ENCODE data around the gene DCAF17.
"Not testable (repeated sequence)": the region's sequence is repeated elsewhere in the genome, so short reads cannot be mapped to it uniquely, and the experiment has no call there.

Gene DCAF17

DNA sequence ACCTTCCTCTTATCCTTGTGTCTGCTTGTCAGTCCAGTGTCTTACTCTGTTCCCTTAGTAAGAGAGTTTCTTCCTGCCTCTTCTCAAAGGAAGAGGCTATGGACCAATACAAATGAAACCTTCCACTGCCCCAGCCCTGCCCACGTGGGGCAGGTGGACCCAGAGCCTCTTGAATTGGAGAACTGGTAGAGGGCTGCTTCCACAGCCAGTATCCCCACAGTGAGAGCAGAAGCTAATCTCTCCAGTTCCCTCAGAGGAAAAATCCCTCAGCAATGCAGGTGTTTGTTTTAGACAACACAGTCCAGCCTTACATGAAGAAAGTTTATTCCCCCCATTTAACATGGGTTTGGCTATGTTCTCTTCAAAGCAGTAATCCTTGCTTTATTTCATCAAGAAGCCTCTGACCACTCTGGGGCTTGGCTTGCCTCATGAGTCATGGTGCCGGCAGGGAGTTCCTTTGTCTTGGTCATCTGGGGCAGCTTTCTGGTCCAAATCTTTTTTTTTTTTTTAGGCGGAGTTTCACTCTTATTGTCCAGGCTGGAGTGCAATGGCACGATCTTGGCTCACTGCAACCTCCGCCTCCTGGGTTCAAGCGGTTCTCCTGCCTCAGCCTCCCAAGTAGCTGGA, 81.8 kb downstream of the DCAF17 start:
- DNase-seq = no peak

GRCh38 chr2:171516793-171517192, 82.8 kb downstream of the DCAF17 start:
- no peak for DNase-seq

DNA sequence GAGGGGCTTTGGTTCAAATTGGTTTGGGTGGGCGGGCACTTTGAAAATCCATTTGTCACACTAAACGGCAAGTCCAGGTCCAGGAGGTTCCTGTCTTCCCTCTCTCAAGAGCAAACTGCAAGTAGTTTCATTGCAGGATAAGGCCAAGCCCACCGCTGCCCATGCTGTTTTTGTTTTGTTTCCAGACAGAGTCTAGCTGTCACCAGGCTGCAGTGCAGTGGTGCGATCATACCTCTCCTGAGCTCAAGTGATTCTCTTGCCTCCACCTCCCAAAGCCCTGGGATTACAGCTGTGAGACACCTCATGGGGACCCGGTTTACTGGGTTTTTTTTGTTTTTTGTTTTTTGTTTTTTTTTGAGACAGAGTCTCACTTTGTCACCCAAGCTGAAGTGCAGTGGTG, 86.4 kb downstream of the DCAF17 start:
- DNase-seq = no peak

DNA sequence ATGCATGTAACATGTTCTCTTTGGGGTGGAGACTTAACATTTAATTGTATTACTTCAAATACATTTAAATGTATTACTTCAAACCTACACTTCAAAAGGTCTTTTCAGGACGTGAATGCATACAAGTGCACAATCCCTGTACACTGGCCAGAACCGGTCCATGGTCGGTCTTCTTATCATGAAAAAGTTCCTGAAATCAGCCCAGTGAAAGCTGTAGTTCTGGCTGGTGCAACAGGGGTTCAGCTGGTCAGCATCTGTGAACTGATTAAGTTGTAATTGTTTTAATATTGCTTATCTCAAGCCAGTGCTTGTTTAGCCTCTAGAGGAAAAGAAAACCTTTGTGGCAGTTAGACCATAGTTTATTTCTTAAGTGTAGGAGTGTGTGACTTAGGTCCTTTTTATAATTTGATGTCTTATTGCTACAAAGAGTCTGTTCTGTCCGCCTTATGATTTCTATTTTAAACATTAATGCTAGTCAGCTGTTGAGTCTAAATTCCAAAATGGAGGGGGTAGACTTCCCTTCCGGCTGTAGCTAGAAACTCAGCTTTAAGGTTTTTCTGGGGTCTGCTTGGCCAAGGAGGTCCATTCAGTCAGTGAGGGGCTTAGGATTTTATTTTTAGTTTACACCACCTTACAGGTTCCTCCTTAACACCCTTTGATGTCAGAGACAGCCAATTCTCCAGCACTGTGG, 87.5 kb downstream of the DCAF17 start:
- no peak for DNase-seq

DNA sequence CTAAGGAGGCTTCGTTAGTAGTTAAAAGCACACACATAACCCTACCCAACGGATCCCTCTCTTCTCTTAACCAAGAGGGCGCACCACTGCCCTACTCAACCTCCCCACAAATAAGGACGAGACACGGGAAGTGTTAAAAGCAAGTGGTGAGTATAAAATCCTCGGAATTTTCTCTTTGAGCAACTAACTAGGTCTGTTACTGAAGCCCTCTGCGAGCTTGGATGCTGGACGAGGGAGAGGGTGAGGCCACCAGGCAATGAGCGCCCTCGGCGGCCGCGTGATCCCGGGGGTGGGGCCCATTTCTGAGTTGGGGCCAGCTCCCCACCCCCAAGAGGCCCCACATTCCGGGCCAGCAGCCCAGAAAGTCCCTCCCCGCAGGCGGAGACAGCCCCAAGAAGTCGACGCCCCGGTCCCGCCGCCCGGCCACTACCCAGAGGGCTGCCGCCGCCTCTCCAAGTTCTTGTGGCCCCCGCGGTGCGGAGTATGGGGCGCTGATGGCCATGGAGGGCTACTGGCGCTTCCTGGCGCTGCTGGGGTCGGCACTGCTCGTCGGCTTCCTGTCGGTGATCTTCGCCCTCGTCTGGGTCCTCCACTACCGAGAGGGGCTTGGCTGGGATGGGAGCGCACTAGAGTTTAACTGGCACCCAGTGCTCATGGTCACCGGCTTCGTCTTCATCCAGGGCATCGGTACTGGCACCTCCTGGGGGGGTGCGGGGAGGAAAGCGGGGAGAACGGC, 88.2 kb downstream of the DCAF17 start, which contains the start of gene CYBRD1:
Gene CYBRD1 (plus strand): TSS at position 423 of the 736 bp plus-strand sequence. CDS start 72 bp downstream, at position 495.
- no peak for DNase-seq

GRCh38 chr2:171522788-171523087, 88.7 kb downstream of the DCAF17 start:
- DNase-seq = no peak

- no peak for DNase-seq
Observed at GRCh38 chr2:171523088-171524017, 89.3 kb downstream of the DCAF17 start.

DNA sequence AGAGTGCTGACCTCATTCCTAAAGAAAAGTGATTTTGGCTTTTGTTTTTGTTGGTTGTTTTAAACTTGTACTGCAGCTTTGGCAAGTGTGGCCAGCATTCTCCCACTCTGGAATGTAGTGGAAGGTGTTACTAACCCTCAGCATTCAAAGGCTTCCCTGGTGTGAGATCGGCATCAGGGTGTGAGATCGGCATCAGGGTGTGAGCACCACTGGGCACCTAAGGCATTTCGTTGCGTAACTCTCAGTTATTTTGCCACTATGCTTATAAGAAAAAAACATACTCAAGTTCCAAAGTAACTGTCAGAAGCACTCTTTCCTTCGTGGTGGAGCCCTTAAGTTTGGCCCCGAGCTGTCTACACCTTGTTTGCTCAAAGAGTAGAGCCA, 90.0 kb downstream of the DCAF17 start:
- no peak for DNase-seq

- DNase-seq = no peak
Observed at GRCh38 chr2:171529914-171530313, 95.9 kb downstream of the DCAF17 start.

GRCh38 chr2:171530378-171530777, 96.4 kb downstream of the DCAF17 start:
- no peak for DNase-seq

- not testable (repeated sequence) for DNase-seq
Observed at GRCh38 chr2:171530859-171531258, 96.8 kb downstream of the DCAF17 start.

- DNase-seq = no peak
Observed at GRCh38 chr2:171531291-171531690, 97.3 kb downstream of the DCAF17 start.

GRCh38 chr2:171531836-171532450, 97.9 kb downstream of the DCAF17 start:
- DNase-seq = no peak

DNA sequence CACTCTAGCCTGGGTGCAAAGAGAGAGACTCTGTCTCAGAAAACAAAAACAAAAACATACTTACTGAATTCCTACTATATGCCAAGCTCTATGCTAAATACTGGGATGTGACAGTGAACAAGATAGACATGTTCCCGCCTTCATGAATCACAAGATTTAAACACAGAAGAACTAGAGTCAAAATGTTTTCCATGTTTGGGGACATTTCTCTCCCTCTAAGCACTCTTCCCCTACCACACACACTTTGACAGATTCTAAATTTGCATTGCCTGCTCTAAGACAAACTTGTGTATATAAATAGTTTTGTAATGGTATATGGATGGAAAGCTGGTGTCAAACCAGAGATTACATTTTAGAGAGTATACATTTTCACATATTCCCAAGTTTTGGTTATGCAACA, 99.3 kb downstream of the DCAF17 start:
- no peak for DNase-seq
